Progenitor cell of endocrine pancreas (in vitro differentiated cells): ENCODE measurements around the gene RFNG. TPM values are rescaled to one million over a fixed set of nuclear protein-coding genes. Genes with fewer than 3 reads are reported as not detected.

ENCODE experiments used
- DNase-seq: peaks from one replicate; pipeline ENCODE4 v3.0.0; 2021; ENCODE audit warnings: low spot score; ENCODE audit not compliant: unreplicated experiment
- H3K27ac Mint-ChIP-seq: 2 replicates; pipeline ENCODE4 v1.8.0; 2021; ENCODE audit warnings: mild to moderate bottlenecking, moderate library complexity, mixed read lengths
- H3K27me3 Mint-ChIP-seq: 2 replicates; pipeline ENCODE4 v1.8.0; 2021; ENCODE audit warnings: mixed read lengths
- H3K36me3 Mint-ChIP-seq: 2 replicates; pipeline ENCODE4 v1.8.0; 2022; ENCODE audit warnings: mixed read lengths; ENCODE audit not compliant: insufficient read depth
- H3K4me1 Mint-ChIP-seq: 2 replicates; pipeline ENCODE4 v1.8.0; 2021; ENCODE audit warnings: low read depth, mixed read lengths
- H3K4me3 Mint-ChIP-seq: 2 replicates; pipeline ENCODE4 v1.8.0; 2021; ENCODE audit warnings: low read depth, mild to moderate bottlenecking, moderate library complexity, mixed read lengths
- H3K9me3 Mint-ChIP-seq: 2 replicates; pipeline ENCODE4 v1.8.0; 2021; ENCODE audit warnings: low read depth, mixed read lengths
- CTCF ChIP-seq: fragments of 200-600 bp; sonication (generic); IDR thresholded peaks from one replicate; pipeline ENCODE4 v1.5.0; 2021; ENCODE audit warnings: antibody characterized with exemption, mild to moderate bottlenecking; ENCODE audit not compliant: unreplicated experiment
- total RNA-seq: library from RNA; stranded (reverse); gene quantifications from 2 replicates; pipeline ENCODE4 v1.2.1, GENCODE V29; 2021

RFNG gene
- total RNA-seq, 1 donor from 2014 or later = 65.5 TPM

- H3K27ac Mint-ChIP-seq = peak overlapping the region; percentile 45
- H3K4me3 Mint-ChIP-seq = peak overlapping the region; percentile 79
- H3K27me3 Mint-ChIP-seq = no peaks in the 10 kb centered on the region
- peak; percentile 55 for TF ChIP-seq CTCF
- no peaks in the 10 kb centered on the region for H3K9me3 Mint-ChIP-seq
- peaks cover 11% of the 10 kb centered on the region for H3K4me1 Mint-ChIP-seq
- H3K36me3 Mint-ChIP-seq = peaks cover 4% of the 10 kb centered on the region
- DNase-seq = no peak
Measured at GRCh38 chr17:82021107-82021899, 30.3 kb downstream of the RFNG start.

DNA sequence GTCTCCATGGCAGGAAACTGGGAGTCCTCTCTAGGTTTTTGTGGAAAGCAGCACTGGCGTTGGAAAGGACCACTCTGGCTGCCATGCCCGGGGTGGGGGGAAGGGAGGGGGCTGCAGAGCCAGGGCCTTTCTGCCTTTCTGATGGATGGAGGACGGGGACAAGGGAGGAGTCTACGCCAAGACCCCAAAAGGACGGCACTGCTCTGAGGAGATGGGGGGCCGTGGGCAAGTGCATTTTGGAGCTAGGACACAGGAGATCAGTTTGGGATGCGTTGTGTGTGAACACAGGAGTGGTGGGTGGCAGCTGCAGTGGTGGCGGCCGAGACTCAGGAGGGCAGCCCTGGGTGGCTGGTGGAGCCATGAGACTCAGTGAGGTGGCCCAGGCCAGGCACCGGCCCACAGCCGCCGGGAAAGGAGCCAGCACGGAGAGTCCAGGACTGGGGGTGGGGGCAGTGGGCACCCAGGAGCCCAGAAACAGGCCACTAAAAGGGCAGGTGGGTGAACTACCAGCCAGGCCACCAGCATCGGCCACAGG, 31.0 kb downstream of the RFNG start:
- peak overlapping the region; percentile 29 for H3K4me3 Mint-ChIP-seq
- H3K27ac Mint-ChIP-seq = no peak overlapping the region
- DNase-seq = no peak
- H3K4me1 Mint-ChIP-seq = peaks cover 11% of the 10 kb centered on the region
- H3K36me3 Mint-ChIP-seq = peaks cover 2% of the 10 kb centered on the region
- TF ChIP-seq CTCF = no peak
- H3K27me3 Mint-ChIP-seq = no peaks in the 10 kb centered on the region
- no peaks in the 10 kb centered on the region for H3K9me3 Mint-ChIP-seq

- peak; percentile 74 for TF ChIP-seq CTCF
- no peaks in the 10 kb centered on the region for H3K9me3 Mint-ChIP-seq
- no peak overlapping the region for H3K27ac Mint-ChIP-seq
- peak overlapping the region; percentile 14 for H3K4me3 Mint-ChIP-seq
- peak; percentile 65 for DNase-seq
- no peaks in the 10 kb centered on the region for H3K27me3 Mint-ChIP-seq
- H3K36me3 Mint-ChIP-seq = peaks cover 2% of the 10 kb centered on the region
- H3K4me1 Mint-ChIP-seq = peaks cover 11% of the 10 kb centered on the region
Measured at GRCh38 chr17:82019690-82020571, 31.7 kb downstream of the RFNG start.

DNA sequence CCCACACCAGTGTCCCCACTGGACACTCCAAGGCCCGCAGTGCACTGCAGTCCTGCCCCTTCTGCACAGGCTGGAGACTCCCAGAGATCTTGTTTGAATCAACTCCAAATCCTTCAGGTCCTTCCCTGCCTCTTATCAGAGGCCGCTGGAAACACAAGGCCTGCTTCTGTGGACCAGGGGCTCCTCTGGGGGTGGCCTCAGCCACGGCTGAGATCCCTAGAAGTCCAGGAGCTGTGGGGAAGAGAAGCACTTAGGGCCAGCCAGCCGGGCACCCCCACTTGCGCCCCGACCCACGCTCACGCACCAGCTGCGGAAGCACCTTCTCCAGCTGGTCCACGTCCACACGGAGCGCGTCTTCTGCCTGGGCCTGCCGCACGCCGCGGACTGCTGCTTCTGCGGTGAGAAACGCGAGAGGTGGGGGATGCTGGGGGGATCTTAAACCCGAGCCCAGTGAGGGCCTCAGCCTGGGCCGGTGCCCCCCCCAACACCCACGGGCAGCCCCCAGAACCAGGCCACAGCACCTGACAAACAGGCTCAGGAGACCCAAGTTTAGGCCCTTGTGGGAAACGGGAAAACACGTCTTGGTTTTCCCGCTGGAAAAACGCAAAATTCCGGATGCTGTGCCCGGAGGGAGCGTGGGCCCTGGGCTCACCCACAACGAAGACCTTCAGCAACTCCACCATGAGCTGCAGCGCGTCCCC, 32.5 kb downstream of the RFNG start:
- Mint-ChIP-seq H3K9me3 (no peaks in the 10 kb centered on the region), H3K36me3 (peaks cover 2% of the 10 kb centered on the region), H3K27me3 (no peaks in the 10 kb centered on the region), H3K4me1 (peaks cover 10% of the 10 kb centered on the region), H3K4me3 (no peak overlapping the region), H3K27ac (no peak overlapping the region)
- no peak for DNase-seq
- TF ChIP-seq CTCF = no peak
